Measurements from ENCODE around the gene FGF18.

Gene FGF18

GRCh38 chr5:171429543-171429910 is 10.1 kb downstream of the FGF18 start:
- Histone ChIP-seq H3K4me3 (ENCODE audit: insufficient read depth, low read depth, low read length, poor library complexity, severe bottlenecking) (no peak overlapping the region), H3K9me3 (ENCODE audit: control insufficient read depth, low read length) (no peaks in the 10 kb centered on the region), H3K4me1 (ENCODE audit: control insufficient read depth, insufficient read depth, low read length, poor library complexity, severe bottlenecking) (no peaks in the 10 kb centered on the region), H3K36me3 (ENCODE audit: control insufficient read depth, insufficient read depth, low read length) (no peaks in the 10 kb centered on the region), H3K27ac (ENCODE audit: insufficient read depth, low read length, poor library complexity, severe bottlenecking) (no peak overlapping the region), H3K27me3 (replicated peaks; ENCODE audit: control insufficient read depth, insufficient read depth, low read length, poor library complexity, severe bottlenecking) (no peaks in the 10 kb centered on the region)
- no peak for DNase-seq

- H3K9me3 ChIP-seq (ENCODE audit: control insufficient read depth, low read length) = no peaks in the 10 kb centered on the region
- no peak overlapping the region for H3K4me3 ChIP-seq (ENCODE audit: insufficient read depth, low read depth, low read length, poor library complexity, severe bottlenecking)
- H3K36me3 ChIP-seq (ENCODE audit: control insufficient read depth, insufficient read depth, low read length) = no peaks in the 10 kb centered on the region
- DNase-seq = no peak
- H3K27me3 ChIP-seq (replicated peaks; ENCODE audit: control insufficient read depth, insufficient read depth, low read length, poor library complexity, severe bottlenecking) = no peaks in the 10 kb centered on the region
- no peaks in the 10 kb centered on the region for H3K4me1 ChIP-seq (ENCODE audit: control insufficient read depth, insufficient read depth, low read length, poor library complexity, severe bottlenecking)
- H3K27ac ChIP-seq (ENCODE audit: insufficient read depth, low read length, poor library complexity, severe bottlenecking) = no peak overlapping the region
Measured at GRCh38 chr5:171431251-171431777, 11.9 kb downstream of the FGF18 start.

- Histone ChIP-seq H3K27me3 (replicated peaks; ENCODE audit: control insufficient read depth, insufficient read depth, low read length, poor library complexity, severe bottlenecking) (no peaks in the 10 kb centered on the region), H3K27ac (ENCODE audit: insufficient read depth, low read length, poor library complexity, severe bottlenecking) (no peak overlapping the region), H3K4me1 (ENCODE audit: control insufficient read depth, insufficient read depth, low read length, poor library complexity, severe bottlenecking) (no peaks in the 10 kb centered on the region), H3K36me3 (ENCODE audit: control insufficient read depth, insufficient read depth, low read length) (no peaks in the 10 kb centered on the region), H3K9me3 (ENCODE audit: control insufficient read depth, low read length) (no peaks in the 10 kb centered on the region), H3K4me3 (ENCODE audit: insufficient read depth, low read depth, low read length, poor library complexity, severe bottlenecking) (no peak overlapping the region)
- no peak for DNase-seq
Measured at GRCh38 chr5:171432076-171432475, 12.6 kb downstream of the FGF18 start.

DNA sequence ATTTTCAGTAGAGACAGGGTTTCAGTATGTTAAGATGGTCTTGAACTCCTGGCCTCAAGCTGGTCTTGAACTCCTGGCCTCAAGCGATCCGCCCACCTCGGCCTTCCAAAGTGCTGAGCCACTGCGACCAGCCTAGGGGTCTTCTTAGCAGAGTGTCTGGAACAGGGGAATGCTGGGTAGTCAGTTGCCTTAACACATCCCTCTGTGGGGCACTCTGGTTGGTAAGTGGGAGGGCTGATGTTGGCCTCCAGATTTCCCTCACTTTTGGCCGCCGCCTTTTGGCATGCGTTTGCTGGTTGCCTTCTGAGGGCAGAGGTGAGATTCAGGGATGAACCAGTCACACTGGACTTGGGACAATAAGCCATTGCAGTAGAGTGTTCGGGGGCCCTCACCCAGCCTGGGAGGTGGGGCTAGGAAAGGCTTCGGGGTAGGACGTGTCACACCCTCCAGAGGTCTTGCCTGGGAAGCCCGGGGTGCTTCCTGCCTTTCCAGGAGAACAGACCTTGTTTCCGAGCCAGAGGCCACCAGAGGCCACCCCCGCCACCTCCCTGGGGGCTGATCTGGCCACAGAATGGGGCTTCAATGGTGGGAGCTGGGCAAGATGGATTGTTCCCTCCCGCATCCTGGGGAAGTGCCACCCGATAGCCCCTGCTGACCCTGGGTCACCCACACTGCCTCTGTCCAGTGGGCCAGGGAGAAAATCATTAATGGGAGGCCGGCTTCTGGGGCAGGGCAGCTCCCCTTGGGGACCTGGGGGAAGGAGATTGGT is 13.3 kb downstream of the FGF18 start:
- Histone ChIP-seq H3K4me3 (ENCODE audit: insufficient read depth, low read depth, low read length, poor library complexity, severe bottlenecking) (no peak overlapping the region), H3K36me3 (ENCODE audit: control insufficient read depth, insufficient read depth, low read length) (no peaks in the 10 kb centered on the region), H3K4me1 (ENCODE audit: control insufficient read depth, insufficient read depth, low read length, poor library complexity, severe bottlenecking) (no peaks in the 10 kb centered on the region), H3K27ac (ENCODE audit: insufficient read depth, low read length, poor library complexity, severe bottlenecking) (no peak overlapping the region), H3K9me3 (ENCODE audit: control insufficient read depth, low read length) (no peaks in the 10 kb centered on the region), H3K27me3 (replicated peaks; ENCODE audit: control insufficient read depth, insufficient read depth, low read length, poor library complexity, severe bottlenecking) (no peaks in the 10 kb centered on the region)
- no peak for DNase-seq

DNA sequence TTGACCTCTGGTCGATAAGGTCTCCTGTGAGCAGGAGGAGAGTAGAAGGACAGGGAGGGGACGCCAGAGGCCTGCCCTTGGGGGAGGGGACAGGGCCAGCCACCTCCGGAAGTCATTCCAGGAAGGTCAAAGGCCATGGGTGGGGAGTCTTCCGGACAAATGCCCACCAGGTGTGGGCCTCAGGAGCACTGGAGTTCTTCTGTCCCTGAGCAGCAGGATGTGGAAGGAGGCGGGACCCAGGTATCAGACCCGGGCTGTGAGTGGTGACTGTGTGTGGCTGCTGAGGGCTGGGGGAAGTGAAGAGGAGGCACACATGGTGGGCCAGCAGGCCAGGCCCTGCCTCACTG is 13.9 kb downstream of the FGF18 start:
- Histone ChIP-seq H3K36me3 (ENCODE audit: control insufficient read depth, insufficient read depth, low read length) (no peaks in the 10 kb centered on the region), H3K27ac (ENCODE audit: insufficient read depth, low read length, poor library complexity, severe bottlenecking) (no peak overlapping the region), H3K4me1 (ENCODE audit: control insufficient read depth, insufficient read depth, low read length, poor library complexity, severe bottlenecking) (no peaks in the 10 kb centered on the region), H3K9me3 (ENCODE audit: control insufficient read depth, low read length) (no peaks in the 10 kb centered on the region), H3K27me3 (replicated peaks; ENCODE audit: control insufficient read depth, insufficient read depth, low read length, poor library complexity, severe bottlenecking) (no peaks in the 10 kb centered on the region), H3K4me3 (ENCODE audit: insufficient read depth, low read depth, low read length, poor library complexity, severe bottlenecking) (no peak overlapping the region)
- no peak for DNase-seq

DNA sequence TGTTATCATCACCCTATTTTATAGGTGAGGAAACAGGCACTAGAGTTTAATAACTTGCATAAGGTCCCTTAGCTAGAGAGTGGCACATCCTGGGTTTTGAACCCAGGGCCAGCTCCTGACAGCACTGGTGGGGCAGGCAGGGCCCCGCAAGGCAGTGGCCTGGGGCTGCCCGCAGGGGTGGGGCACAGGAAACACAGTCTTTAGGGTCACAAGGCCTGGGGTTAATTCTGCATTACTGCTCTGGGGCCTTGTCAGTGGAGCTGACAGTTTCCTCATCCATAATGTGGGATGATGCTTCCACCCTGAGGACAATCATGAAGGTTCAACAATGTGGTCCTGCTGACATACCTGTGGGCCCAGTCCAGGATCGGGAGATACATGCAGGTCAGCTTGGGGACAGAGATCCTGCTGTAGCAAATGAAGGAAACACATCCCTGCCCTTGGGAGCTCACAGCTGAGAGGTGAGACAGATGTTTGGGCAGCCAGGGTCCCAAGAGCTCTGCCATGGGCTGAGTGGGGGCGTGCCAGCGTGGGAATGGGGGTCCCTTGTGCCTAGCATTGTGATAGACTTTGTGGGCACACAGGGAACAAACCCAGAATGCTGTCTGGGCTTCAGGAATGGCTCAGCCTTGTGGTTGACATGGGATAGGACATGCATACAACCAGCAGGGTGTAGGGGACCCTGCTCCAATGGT is 14.7 kb downstream of the FGF18 start:
- Histone ChIP-seq H3K36me3 (ENCODE audit: control insufficient read depth, insufficient read depth, low read length) (no peaks in the 10 kb centered on the region), H3K27ac (ENCODE audit: insufficient read depth, low read length, poor library complexity, severe bottlenecking) (no peak overlapping the region), H3K4me1 (ENCODE audit: control insufficient read depth, insufficient read depth, low read length, poor library complexity, severe bottlenecking) (no peaks in the 10 kb centered on the region), H3K9me3 (ENCODE audit: control insufficient read depth, low read length) (no peaks in the 10 kb centered on the region), H3K4me3 (ENCODE audit: insufficient read depth, low read depth, low read length, poor library complexity, severe bottlenecking) (no peak overlapping the region), H3K27me3 (replicated peaks; ENCODE audit: control insufficient read depth, insufficient read depth, low read length, poor library complexity, severe bottlenecking) (no peaks in the 10 kb centered on the region)
- DNase-seq = no peak

DNA sequence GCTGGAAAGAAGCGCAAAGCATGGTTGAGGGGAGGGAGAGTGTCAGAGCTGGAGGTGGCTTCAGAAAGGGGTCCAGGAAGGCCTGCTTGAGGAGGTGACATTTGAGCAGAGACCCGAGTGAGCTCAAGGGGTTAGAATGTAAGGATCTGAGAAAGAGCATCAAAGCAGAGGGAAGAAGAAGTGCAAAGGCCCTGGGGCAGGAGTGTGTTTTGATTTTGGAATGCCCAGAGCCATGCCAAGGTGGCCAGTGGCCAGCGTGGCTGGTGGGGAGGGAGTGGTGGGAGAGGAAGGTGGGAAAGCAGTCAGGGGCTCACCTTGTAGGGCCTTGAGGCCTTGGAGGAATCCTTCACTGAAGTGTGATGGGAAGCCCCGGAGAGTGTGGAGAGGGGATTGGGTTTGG is 15.4 kb downstream of the FGF18 start:
- no peaks in the 10 kb centered on the region for H3K36me3 ChIP-seq (ENCODE audit: control insufficient read depth, insufficient read depth, low read length)
- H3K9me3 ChIP-seq (ENCODE audit: control insufficient read depth, low read length) = no peaks in the 10 kb centered on the region
- no peak overlapping the region for H3K27ac ChIP-seq (ENCODE audit: insufficient read depth, low read length, poor library complexity, severe bottlenecking)
- H3K4me1 ChIP-seq (ENCODE audit: control insufficient read depth, insufficient read depth, low read length, poor library complexity, severe bottlenecking) = no peaks in the 10 kb centered on the region
- no peaks in the 10 kb centered on the region for H3K27me3 ChIP-seq (replicated peaks; ENCODE audit: control insufficient read depth, insufficient read depth, low read length, poor library complexity, severe bottlenecking)
- H3K4me3 ChIP-seq (ENCODE audit: insufficient read depth, low read depth, low read length, poor library complexity, severe bottlenecking) = no peak overlapping the region
- no peak for DNase-seq

- Histone ChIP-seq H3K4me1 (ENCODE audit: control insufficient read depth, insufficient read depth, low read length, poor library complexity, severe bottlenecking) (no peaks in the 10 kb centered on the region), H3K36me3 (ENCODE audit: control insufficient read depth, insufficient read depth, low read length) (no peaks in the 10 kb centered on the region), H3K27me3 (replicated peaks; ENCODE audit: control insufficient read depth, insufficient read depth, low read length, poor library complexity, severe bottlenecking) (no peaks in the 10 kb centered on the region), H3K4me3 (ENCODE audit: insufficient read depth, low read depth, low read length, poor library complexity, severe bottlenecking) (no peak overlapping the region), H3K9me3 (ENCODE audit: control insufficient read depth, low read length) (no peaks in the 10 kb centered on the region), H3K27ac (ENCODE audit: insufficient read depth, low read length, poor library complexity, severe bottlenecking) (no peak overlapping the region)
- no peak for DNase-seq
Measured at GRCh38 chr5:171435908-171436307, 16.5 kb downstream of the FGF18 start.

GRCh38 chr5:171436804-171437285 is 17.4 kb downstream of the FGF18 start:
- Histone ChIP-seq H3K4me3 (ENCODE audit: insufficient read depth, low read depth, low read length, poor library complexity, severe bottlenecking) (no peak overlapping the region), H3K27me3 (replicated peaks; ENCODE audit: control insufficient read depth, insufficient read depth, low read length, poor library complexity, severe bottlenecking) (no peaks in the 10 kb centered on the region), H3K9me3 (ENCODE audit: control insufficient read depth, low read length) (no peaks in the 10 kb centered on the region), H3K4me1 (ENCODE audit: control insufficient read depth, insufficient read depth, low read length, poor library complexity, severe bottlenecking) (no peaks in the 10 kb centered on the region), H3K36me3 (ENCODE audit: control insufficient read depth, insufficient read depth, low read length) (no peaks in the 10 kb centered on the region), H3K27ac (ENCODE audit: insufficient read depth, low read length, poor library complexity, severe bottlenecking) (no peak overlapping the region)
- no peak for DNase-seq

DNA sequence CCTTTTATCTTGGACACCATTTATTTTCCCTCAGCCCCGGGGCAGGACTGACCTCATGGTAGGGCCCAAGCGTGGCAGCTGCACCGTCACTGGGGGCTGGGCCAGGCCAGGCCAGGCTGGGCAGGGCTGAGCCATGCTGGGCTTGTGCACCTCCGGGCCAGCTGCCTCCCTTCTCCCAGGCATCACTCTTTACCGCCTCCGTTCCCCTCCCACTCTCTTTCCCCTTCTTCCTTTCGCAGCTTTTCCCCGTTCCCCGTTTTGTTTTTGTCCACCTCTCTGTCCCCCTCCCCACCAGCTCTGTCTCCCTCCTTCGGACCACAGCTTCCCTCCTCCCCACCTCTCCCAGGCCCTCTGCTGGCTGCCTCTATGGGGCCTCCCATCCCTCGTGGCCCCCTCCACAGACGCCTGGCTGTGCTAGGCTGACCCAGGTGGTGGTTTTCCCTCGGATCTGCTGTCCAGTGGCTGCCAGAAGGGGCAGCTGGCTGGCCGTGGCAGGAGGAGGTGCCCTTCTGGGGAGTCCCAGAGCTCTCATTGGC is 17.9 kb downstream of the FGF18 start:
- Histone ChIP-seq H3K27me3 (replicated peaks; ENCODE audit: control insufficient read depth, insufficient read depth, low read length, poor library complexity, severe bottlenecking) (no peaks in the 10 kb centered on the region), H3K9me3 (ENCODE audit: control insufficient read depth, low read length) (no peaks in the 10 kb centered on the region), H3K4me3 (ENCODE audit: insufficient read depth, low read depth, low read length, poor library complexity, severe bottlenecking) (no peak overlapping the region), H3K36me3 (ENCODE audit: control insufficient read depth, insufficient read depth, low read length) (no peaks in the 10 kb centered on the region), H3K4me1 (ENCODE audit: control insufficient read depth, insufficient read depth, low read length, poor library complexity, severe bottlenecking) (no peaks in the 10 kb centered on the region), H3K27ac (ENCODE audit: insufficient read depth, low read length, poor library complexity, severe bottlenecking) (no peak overlapping the region)
- no peak for DNase-seq
